HepG2 (cell line): ENCODE data around the gene BLVRA. TPM values are rescaled to one million over a fixed set of nuclear protein-coding genes. Genes with fewer than 3 reads are reported as not detected.

ENCODE experiments used
- AKNA ChIP-seq: sonication (generic); formaldehyde crosslinking; IDR thresholded peaks from 2 replicates; pipeline ENCODE4 v1.4.0; 2020; ENCODE audit warnings: missing genetic modification reagents, borderline replicate concordance
- ATF1 ChIP-seq: IDR thresholded peaks from 2 replicates; pipeline ENCODE4 v1.6.1; 2016; ENCODE audit warnings: mild to moderate bottlenecking, control low read depth
- DPF2 ChIP-seq: sonication (generic); formaldehyde crosslinking; IDR thresholded peaks from 2 replicates; pipeline ENCODE4 v1.4.0; 2020; ENCODE audit warnings: mild to moderate bottlenecking, low read depth, missing genetic modification reagents, borderline replicate concordance
- HDAC6 ChIP-seq: fragments of 200-600 bp; sonication (generic); IDR thresholded peaks from 2 replicates; pipeline ENCODE4 v1.7.0; 2017; ENCODE audit warnings: mild to moderate bottlenecking, antibody characterized with exemption, low read length, low read depth
- PRDM10 ChIP-seq: sonication (generic); formaldehyde crosslinking; IDR thresholded peaks from 2 replicates; pipeline ENCODE4 v1.4.0; 2020; ENCODE audit warnings: low read depth, missing genetic modification reagents
- RFXANK ChIP-seq: IDR thresholded peaks from 2 replicates; pipeline ENCODE4 v1.6.1; 2016
- SOX5 ChIP-seq: IDR thresholded peaks from 2 replicates; pipeline ENCODE4 v1.6.1; 2016; ENCODE audit warnings: borderline replicate concordance
- SRF ChIP-seq: IDR thresholded peaks from 2 replicates; pipeline ENCODE4 v1.6.1; 2011; ENCODE audit warnings: mild to moderate bottlenecking, low read depth, low read length, moderate library complexity
- TEF ChIP-seq: sonication (generic); formaldehyde crosslinking; IDR thresholded peaks from 2 replicates; pipeline ENCODE4 v1.5.0; 2020; ENCODE audit warnings: missing genetic modification reagents
- TOE1 ChIP-seq: sonication (generic); formaldehyde crosslinking; IDR thresholded peaks from 2 replicates; pipeline ENCODE4 v1.4.0; 2020; ENCODE audit warnings: mild to moderate bottlenecking, missing genetic modification reagents
- U2AF1 ChIP-seq: fragments of 200-400 bp; formaldehyde crosslinking; optimal IDR thresholded peaks from 2 replicates; pipeline ENCODE3; 2017; ENCODE audit warnings: mild to moderate bottlenecking, low read depth, low read length
- ZBTB1 ChIP-seq: sonication (generic); formaldehyde crosslinking; IDR thresholded peaks from 2 replicates; pipeline ENCODE4 v1.4.0; 2020; ENCODE audit warnings: missing genetic modification reagents, borderline replicate concordance
- ZBTB33 ChIP-seq: sonication (generic); formaldehyde crosslinking; IDR thresholded peaks from 2 replicates; pipeline ENCODE4 v1.4.0; 2020; ENCODE audit warnings: missing genetic modification reagents
- ZFX ChIP-seq: sonication (generic); formaldehyde crosslinking; IDR thresholded peaks from 2 replicates; pipeline ENCODE4 v1.4.0; 2020; ENCODE audit warnings: mild to moderate bottlenecking, low read depth, missing genetic modification reagents, moderate library complexity
- ZNF331 ChIP-seq: sonication (generic); formaldehyde crosslinking; IDR thresholded peaks from 2 replicates; pipeline ENCODE4 v1.4.0; 2020; ENCODE audit warnings: missing genetic modification reagents
- ZNF777 ChIP-seq: sonication (generic); formaldehyde crosslinking; IDR thresholded peaks from 2 replicates; pipeline ENCODE4 v1.4.0; 2020; ENCODE audit warnings: missing genetic modification reagents
- ZSCAN5A ChIP-seq: sonication (generic); formaldehyde crosslinking; IDR thresholded peaks from 2 replicates; pipeline ENCODE4 v1.8.0; 2022; ENCODE audit warnings: mild to moderate bottlenecking, missing genetic modification reagents, borderline replicate concordance
- polyA plus RNA-seq, 8 experiments: library from polyadenylated mRNA; depleted of rRNA in 3 of 8; stranded (reverse) in 7 of 8; unstranded in 1 of 8; fragments of >200 nt; fragmentation: Illumina TruSeq in 4 of 8; extraction: Trizol in 4 of 8; gene quantifications; 2 replicates each; pipeline versions ENCODE4 v1.2.1 to v1.2.3, GENCODE V29; 2011 to 2016; ENCODE audit warnings: low read depth in 4 of 8, missing spikeins in 1 of 8, mixed read lengths in 1 of 8; ENCODE audit not compliant: insufficient read depth in 1 of 8
- total RNA-seq, 5 experiments: library from RNA; depleted of rRNA; stranded (reverse); fragments of >200 nt; fragmentation: Illumina TruSeq; extraction: Trizol; gene quantifications; 2 replicates each; pipeline ENCODE4 v1.2.3, GENCODE V29; 2016; ENCODE audit warnings: low read depth in 1 of 5

Gene BLVRA
- total and polyA plus RNA-seq, 2 of the 13 experiments (the other 11 are each of a cell fraction or from before 2014, with no cell fraction given): 39.2 to 64.2 TPM

- TF ChIP-seq AKNA (no peak), SOX5 (CRISPR knock-in tag) (peak; percentile 59; the same call in 1 of the 2 replicates), ZBTB1 (no peak), PRDM10 (CRISPR knock-in tag) (no peak), U2AF1 (no peak), ZNF331 (no peak), TOE1 (CRISPR knock-in tag) (no peak), RFXANK (CRISPR knock-in tag) (no peak), SRF (no peak), ZBTB33 (CRISPR knock-in tag) (0 out of 2 replicates have a peak, but pooled peaks have one; percentile 8), ZFX (no peak), HDAC6 (no peak), ZNF777 (CRISPR knock-in tag) (no peak), ZSCAN5A (no peak), TEF (no peak), ATF1 (CRISPR knock-in tag) (no peak), DPF2 (CRISPR knock-in tag) (no peak)
These were observed 6.5 kb downstream of the BLVRA start (continued) for GRCh38 chr7:43764807-43765491.
